Anterior cingulate cortex (tissue), 58 donors: Measurements from ENCODE around the gene DERA.
A peak's percentile ranks its signal among the peaks of the same experiment; 100 is the strongest.
"Not testable (repeated sequence)": the region's sequence is repeated elsewhere in the genome, so short reads cannot be mapped to it uniquely, and the experiment has no call there.

ENCODE experiments used
- DNase-seq, 58 donors: peaks; one replicate each; lab custom pipeline; 2025; lab: John Stamatoyannopoulos, UW

DERA gene

DNA sequence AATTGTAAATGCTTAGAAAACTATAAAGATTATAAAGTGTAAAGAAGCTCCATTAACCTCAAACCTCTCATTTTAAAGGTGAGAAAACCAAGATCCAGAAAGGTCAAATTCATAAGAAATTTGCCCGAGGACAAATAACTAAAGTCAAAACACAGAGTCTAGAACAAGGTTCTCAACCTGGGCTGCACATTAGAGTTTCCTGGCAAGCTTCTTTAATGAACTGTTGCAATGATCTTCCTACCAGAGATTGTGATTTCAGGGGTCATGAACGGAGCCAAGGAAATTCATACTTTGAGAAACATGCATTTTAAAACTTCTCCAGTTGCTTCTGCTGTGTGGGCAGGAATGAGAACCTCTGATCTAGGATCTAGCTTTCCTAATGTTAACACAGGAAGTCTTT, 86.8 kb downstream of the DERA start:
- DNase-seq, result no peak

DNA sequence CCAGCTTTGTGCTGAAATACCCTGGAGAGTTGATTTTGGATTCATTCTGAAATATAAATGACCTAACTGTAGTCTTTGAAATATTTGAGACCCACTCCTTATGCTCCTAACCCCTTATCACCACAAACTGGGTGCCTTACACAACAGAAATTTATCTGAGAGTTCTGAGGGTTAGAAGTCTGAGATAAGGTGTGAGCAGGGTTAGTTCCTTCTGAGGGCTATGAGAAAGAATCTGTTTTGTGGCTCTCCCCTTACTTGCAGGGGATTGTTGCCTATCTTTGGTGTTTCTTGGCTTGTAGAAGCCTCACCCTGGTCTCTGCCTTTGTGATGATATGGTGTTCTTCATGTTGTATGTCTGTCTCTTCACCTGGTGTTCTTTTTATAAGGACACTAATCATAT, 91.7 kb downstream of the DERA start:
- no peak for DNase-seq

DNA sequence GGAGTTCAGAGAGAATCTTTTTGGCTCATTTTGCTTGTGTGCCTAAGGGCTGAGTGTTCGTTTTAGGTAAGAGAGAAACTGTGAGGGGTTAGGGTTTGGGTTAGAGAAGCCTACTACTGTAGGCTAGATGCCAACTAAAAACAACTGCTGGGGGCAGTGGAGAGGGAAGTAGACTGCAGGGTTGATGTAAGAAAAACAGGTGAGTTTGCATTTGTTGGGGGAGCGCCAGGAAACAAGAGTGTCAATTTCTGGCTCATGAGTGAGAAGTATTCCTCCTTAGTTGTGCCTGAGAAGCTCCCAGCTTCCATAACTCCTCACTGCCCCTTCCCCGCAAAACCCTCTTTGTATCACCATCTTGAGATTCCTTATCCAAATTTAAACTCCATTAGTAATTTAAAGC, 92.3 kb downstream of the DERA start:
- no peak for DNase-seq

DNA sequence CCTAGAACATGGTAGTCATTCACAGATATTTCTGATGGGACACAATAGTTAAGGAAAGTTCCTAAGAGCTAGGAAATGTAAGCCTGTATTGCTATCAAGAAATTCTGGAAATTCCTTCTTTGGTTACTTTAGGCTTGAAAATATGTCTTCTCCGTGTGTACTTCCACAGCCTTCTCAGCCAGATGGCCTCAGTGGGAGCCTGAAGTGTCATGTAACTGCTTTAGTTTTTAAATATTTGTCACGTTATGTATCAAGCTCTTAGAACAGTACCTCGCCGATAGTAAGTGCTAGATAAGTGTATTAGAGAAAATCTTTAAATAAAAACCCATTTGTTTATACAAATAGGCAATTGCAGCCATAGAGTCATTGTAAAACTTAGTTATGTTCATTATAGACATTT, 95.6 kb downstream of the DERA start:
- DNase-seq, result no peak

DNA sequence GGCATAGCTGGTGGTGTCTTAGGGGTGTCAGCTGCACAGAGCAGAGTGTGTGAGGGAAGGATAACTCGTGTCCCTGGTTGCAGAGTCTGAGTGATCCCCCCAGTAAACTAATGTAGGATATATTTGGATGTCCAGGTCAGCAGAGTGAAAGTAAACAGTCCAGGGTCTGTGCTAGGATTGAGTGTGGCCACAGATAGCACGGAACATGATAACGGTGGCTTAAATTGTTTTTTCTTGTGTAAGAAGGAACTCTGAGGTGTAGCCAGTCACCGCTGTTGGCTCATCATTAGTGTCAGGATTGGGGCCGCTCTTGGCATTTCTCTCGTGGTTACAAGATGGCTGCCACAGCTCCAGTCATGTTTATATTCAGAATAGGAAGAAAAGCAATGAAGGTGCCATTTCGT, 97.3 kb downstream of the DERA start:
- no peak for DNase-seq

DNA sequence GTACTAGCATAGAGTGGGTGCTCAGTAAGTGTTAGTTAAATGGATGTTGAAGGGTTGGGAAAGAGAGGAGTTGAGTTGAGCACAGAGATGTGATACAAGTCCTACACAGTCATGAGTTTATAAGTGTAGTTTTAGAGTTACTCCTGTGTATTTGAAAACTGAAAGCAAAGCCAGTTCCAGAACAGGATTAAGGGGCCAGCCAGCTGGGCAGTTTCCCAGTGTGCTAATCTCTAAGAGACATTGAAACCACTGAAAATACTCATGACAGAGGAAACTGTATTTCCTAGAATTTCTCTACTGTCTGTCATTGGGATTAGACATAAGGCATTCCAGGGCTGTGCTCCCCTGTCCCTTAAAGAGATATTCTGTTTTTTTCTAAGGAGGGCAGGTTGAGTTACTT, 101.0 kb downstream of the DERA start:
- DNase-seq, result peak in 2 of 58 donors; percentile 4 to 9

DNA sequence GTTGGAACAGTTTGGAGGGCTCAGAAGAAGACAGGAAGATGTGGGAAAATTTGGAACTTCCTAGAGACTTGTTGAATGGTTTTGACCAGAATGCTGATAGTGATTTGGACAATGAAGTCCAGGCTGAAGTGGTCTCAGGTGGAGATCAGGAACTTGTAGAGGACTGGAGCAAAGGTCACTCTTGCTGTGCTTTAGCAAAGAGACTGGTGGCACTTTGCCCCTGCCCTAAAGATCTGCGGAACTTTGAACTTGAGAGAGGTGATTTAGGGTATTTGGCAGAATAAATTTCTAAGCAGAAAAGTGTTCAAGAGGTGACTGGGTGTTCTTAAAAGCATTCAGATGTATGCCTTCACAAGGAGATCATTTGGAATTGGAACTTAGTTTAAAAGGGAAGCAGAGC, 102.6 kb downstream of the DERA start:
- DNase-seq, result not testable (repeated sequence)

DNA sequence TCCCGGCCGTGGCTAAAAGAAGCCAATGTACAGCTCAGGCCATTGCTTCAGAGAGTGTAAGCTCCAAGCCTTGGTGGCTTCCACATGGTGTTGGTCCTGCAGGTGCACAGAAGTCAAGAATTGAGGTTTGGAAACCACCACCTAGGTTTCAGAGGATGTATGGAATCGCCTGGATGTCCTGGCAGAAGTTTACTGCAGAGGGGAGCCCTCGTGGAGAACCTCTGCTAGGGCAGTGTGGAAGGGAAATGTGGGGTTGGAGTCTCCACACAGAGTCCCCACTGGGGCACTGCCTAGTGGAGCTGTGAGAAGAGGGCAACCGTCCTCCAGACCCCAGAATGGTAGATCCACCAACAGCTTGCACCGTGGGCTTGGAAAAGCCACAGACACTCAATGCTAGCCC, 103.3 kb downstream of the DERA start:
- not testable (repeated sequence) for DNase-seq

DNA sequence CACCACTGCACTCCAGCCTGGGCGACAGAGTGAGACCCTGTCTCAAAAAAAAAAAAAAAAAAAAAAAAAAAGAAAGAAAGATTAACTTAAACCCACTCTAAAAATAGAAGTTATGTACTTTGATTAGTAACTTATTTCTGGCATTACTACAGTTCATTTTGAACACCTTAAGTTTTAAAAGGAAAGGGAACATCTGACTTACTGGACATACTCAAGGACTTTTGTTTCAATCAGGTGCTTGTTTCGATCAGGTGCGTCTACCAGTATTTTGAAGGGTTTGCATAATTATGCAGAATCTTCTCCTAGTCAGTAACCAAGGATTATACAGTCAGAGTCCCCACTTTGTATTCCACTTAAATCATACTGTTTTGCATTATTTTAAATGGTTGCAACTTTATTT, 105.6 kb downstream of the DERA start:
- no peak for DNase-seq

DNA sequence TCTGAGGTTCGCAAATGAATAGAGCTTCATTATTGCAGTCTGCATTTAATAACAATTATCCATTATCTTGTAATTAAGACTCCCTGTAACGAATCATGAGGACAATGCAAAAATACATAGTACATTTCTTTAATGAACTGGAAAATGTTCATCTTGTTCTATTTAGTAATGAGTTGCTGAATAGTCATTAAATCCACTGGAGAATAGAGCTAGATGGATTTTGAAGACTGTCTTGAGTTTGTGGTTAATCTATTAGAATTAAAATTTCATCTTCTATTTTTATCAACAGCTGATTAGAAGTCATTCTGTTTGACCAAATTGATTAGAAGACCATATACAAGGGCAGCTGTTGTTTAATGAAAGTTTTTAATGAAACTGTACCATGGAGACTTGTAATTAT, 107.2 kb downstream of the DERA start:
- DNase-seq, result no peak

DNA sequence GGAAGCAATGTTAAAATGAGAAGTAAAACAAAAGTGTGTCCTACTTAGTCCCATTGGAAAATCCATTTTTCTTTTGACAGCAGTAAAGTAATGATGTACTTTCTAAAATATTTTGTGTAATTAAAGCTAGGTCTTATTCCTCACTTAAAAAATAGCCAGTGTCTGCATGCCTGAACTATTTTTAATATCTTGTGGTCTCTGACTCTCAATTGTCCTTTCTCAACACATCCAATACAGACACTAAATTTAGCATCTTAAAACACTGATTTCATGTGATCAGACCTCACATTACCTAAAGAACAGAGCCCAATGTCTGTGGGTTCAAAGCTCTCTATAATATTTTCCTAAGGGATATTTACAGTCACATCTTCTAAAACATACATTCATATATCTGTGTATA, 108.0 kb downstream of the DERA start:
- no peak for DNase-seq

DNA sequence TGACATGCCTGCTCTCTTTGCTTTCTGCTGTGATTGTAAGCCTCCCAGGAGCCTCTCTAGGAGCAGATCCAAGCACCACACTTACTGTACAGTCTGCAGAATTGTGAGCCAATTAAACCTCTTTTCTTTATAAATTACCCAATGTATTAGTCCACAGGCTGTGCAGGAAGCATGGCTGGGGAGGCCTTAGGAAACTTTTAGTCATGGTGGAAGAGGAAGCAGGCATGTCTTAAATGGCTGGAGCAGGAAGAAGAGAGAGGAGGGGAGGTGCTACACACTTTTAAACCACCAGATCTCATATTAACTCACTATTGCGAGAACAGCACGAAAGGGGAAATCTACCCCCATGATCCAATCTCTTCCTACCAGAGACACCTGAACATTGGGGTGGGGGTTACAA, 108.9 kb downstream of the DERA start:
- DNase-seq, result no peak

DNA sequence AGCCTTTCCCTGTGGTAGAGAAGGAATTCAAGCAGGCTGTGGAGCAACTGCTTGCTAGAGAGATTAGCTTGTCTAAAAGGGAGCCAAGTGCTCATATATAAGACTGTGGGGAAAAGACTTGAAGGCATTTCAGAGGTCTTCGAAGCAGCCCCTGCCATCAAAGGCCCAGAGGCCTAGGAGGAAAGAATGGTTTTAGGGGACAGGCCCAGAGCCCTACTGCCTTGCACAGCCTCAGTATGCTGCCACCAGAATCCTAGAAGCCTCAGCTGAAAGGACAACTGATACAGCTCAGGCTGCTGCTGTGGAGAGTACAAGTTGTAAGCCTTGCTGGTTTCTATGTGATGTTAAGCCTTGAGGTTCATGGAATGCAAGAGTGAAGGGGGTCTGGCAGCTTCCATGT, 109.9 kb downstream of the DERA start:
- no peak for DNase-seq

DNA sequence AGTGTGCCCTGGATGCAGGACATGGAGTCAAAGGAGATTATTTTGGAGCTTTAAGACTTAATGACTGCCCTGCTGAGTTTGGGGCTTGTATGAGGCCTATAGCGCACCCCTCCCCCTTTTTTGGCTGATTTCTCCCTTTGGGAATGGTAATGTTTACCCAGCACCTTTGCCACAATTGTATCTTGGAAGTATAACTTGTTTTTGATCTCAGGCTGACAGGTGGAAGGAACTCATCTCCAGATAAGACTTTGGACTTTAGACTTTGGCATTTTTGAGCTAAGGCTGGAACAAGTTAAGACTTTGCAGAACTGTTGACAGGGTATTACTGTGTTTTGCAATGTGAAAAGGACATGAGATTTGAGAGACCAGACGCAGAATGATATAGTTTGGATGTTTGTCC, 110.5 kb downstream of the DERA start:
- no peak for DNase-seq

DNA sequence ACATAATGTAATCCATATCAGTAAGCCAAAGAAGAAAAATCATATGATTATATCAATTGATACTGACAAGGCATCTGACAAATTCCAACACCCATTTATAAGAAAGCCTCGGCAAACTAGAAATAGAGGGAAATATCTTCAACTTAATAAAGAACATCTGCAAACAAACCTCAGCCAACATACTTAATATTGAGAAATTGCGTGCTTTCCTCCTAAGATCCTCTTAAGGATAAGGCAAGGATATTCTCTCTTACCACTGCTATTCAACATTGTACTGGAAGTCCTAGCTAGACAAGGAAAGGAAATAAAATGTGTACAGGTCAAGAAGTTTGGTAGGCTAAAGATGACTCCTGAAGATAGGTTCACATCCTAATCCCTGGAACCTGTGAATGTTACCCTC, 115.9 kb downstream of the DERA start:
- DNase-seq, result no peak

DNA sequence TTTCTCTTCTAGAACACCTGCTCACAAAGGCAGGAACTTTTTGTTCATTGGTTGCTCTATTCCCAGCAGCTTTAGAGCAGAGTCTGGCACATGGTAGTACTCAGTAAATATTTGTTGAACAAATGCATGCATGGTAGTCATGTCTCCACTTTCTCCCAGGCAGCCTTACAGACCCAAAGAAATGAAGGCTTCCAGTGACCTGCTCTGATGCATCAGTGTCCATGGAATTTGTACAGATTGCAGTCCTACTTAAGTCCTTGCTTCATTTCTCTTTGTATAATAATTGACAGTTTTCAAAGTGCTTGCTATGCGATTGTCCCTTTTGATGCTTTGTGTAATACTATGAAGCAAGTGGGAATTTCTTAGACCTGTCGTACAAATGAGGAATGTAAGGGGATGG, 119.6 kb downstream of the DERA start:
- DNase-seq, result no peak

DNA sequence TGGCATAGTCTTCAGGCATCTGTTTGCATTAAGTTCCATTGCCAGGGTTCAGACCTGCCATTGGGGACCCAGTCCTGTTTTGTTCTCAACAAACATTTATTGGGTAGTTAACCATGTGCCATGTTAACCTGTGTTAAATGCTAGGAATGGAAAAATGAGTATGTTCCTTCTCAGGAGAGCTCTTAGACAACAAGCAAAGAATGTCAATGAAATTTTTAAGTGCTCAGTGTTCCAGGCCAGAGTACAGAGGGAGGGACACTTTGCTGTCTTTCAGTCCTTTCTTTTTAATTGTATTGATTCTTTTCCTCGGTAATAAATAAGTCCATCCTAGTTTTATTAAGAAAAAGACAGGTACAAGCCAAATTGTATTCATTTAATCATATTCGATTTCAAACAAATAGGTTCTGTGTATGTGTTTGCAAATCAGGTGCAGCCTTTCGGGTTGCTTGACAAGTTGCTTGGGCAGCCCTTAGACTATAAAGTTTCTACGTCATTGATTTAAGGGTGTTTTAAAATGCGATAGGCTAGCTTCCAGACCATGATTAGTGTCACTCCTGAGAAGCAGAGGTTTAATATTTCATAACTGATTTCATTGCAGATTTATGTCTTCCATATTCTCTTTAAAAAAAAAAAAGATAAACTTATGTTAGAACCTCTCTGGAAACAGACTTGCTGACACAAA, 123.1 kb downstream of the DERA start:
- DNase-seq, result no peak

DNA sequence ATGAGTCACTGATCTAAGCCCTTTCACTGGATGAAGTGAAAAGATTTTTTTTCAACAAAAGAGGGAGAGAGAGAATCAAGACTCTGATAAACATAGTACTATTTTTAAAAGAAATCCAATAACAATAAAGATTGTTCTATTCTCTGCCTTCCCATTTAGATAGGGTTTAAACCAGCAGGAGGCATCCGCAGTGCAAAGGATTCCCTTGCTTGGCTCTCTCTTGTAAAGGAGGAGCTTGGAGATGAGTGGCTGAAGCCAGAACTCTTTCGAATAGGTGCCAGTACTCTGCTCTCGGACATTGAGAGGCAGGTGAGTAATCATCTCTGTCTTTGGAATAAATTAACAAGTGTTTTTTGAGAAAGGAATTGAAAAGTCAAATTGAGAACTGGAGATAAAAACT, 124.9 kb downstream of the DERA start:
- DNase-seq, result no peak

DNA sequence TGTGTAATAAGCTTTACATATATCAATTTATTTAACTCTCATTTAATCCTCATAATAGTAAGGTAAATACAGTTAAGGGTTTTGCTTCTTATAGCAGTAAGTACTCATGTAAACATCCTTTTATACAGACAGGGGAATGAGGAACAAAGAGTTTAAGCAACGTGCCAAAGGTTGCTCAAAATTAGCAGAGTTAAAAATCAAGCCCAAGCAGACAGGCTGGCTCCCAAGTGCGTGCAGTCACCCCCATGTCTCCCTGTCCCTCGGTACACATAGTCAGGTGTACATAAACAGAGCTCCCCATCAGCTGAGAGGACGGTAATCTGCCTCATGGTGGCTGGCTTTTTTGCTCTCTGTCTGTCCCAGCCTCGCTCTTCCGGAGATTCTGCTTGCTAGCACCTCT, 126.4 kb downstream of the DERA start:
- no peak for DNase-seq

DNA sequence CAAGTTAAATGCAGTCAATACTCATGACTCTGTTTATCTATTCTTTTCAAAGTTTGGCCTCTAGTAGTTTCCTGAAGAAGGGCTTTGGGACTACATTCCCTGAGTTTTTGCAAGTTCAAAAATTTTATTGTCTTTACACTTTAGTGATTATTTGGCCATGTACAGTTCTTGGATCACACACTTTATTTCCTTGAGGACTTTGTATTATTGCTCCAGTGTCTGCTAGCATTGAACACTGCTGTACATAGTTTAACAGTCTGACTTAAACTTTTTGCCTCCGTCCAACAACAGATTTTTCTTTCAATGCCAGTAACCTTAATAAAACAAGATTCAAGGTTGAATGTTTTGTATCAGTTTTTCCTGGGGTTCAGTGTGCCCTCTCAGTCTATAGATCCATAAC, 132.3 kb downstream of the DERA start:
- DNase-seq, result no peak

DNA sequence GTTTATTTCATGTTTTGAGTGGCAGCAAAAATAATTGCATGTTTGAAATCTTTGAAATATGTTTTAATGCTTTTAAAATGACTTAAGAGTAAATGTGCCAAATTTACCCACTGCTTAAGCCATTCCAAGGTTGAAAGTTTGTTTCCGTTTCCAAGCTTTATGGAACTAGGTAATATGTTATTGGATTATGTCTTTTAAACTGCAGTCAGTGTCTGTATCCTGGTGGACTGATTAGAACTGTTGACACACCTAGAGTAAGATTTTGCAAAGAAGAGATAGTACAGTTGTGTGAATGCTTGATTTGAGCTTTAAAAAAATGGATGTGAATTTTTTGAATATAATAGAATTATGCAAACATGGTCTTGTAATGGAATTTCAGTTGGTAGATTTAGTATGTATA, 135.1 kb downstream of the DERA start:
- no peak for DNase-seq

DNA sequence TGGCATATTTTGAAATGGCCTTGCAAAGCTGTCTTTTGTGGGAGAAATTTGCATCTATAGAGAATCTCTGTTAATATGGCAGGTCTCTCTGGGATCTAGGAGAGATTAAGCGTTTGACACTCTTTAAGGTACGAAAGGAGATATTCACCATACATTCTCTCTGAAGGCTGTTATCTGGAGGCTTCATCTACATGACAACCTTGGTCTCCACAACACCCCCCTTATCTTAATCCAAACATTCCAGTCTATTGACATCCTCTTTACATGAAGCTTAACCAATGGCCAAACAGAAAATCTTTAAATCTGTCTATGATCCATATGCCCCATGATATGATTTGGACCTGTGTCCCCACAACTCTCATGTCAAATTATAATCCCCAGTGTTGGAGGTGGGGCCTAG, 137.4 kb downstream of the DERA start:
- DNase-seq, result no peak

DNA sequence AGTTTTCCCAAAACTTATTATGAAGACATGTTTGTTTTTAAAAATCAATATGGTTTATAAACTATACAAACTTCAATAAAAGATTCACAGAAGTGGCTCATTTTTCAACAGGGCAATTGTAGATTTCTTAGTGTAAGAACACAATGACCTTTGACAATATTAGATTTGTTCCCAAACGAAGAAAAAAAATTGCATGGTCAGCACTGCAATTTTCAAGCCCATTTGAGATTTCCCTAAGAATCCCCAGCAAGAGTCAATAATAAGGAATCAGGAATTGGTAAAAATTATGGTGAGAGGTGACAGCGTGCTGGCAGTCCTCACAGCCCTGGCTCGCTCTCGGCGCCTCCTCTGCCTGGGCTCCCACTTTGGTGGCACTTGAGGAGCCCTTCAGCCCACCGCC, 145.8 kb downstream of the DERA start:
- DNase-seq, result no peak
